ENCODE results near the gene ALDH1A3. TPM values are rescaled to one million over a fixed set of nuclear protein-coding genes. Genes with fewer than 3 reads are reported as not detected.

The ALDH1A3 gene
- total RNA-seq: 1.6 TPM

GRCh38 chr15:100879464-100880138 is at the start of gene ALDH1A3:
ALDH1A3 (plus strand) TSS chr15:100879831; CDS start chr15:100879908, 77 bp downstream.

GRCh38 chr15:100918690-100919480 is 39.3 kb downstream of the ALDH1A3 start, which contains the start of gene LRRK1:
LRRK1 (plus strand) TSS chr15:100919357; CDS start chr15:100924633, 5,276 bp downstream.

Small RNAs within 50 kb of the gene (small RNA-seq; reads per million reads assigned to genes)
- not detected for gene AC015712.3

Other genes starting within 250 kb of the ALDH1A3 start
- gene LRRK1, start 39.5 kb downstream of the ALDH1A3 start, total RNA-seq: 3.0 TPM